ENCODE measurements around the gene PNKD.

Gene PNKD

DNA sequence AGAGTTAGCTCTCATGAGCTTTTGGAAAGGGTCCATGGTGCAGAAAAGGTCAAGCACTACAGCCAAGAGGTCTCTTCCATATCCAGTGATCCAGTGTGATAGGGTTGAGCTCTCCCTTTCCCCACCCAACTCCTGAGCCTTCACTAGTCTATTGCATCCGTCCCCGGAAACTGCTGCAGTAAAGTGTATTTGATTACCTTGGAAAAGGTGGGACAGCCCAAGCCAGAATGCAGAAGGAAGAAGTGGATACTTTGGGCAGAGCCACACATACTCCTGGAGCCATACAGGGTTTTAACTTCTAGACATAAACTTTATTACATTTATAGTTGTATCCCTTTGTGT, 3.6 kb downstream of the PNKD start:
- DNase-seq = no peak

DNA sequence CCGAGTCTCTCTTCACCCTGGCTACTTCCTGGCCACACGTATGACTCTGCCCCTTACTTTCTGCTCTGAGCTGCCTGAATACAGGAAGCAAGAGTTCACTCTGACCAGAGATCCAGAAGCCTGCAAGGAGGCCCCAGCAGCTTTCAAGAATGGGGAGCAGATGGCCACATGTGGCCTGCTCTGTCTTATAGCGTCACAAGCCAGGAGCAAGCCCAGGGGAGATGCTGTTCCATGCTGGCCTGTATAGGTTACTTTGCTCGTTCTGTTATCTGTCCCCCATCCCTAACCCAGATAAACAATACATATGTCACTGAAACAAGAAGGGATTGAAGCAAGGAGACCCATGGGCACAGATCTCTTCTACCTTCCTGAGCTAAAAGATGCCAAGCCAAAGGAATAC, 4.3 kb downstream of the PNKD start:
- no peak for DNase-seq

DNA sequence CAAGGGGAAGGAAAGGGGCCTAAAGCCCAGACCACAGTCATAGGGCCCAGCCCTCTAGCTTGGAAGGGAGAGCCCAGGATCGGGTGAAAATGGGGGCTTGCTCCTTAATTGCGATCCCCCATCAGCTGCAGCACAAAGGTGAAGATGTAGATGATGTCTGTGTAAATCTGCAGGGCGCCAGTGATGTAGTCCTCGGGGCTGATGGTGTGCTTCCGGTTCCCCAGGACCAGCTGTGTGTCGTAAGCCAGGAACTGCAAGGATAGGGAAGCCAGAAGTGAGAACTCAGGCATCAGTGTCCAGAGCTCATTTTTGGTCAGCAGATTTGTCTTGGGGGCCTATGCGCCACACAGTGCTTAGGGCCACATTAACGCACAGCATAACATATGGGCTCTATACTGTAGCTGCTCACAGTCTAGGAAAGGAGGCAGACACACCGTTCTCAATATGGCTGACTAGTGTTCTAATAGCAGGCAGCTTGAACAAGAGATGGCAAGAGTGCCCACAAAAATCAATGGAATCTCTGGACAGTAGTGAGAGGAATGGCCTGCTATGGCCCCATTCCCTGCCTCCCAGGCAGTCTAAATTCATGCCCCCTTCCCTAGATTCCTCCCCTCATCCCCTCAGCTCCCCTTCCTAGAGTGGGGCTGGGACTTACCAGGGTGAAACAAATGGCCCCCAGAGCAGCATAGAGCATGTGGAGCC, 5.2 kb downstream of the PNKD start:
- DNase-seq = no peak

DNA sequence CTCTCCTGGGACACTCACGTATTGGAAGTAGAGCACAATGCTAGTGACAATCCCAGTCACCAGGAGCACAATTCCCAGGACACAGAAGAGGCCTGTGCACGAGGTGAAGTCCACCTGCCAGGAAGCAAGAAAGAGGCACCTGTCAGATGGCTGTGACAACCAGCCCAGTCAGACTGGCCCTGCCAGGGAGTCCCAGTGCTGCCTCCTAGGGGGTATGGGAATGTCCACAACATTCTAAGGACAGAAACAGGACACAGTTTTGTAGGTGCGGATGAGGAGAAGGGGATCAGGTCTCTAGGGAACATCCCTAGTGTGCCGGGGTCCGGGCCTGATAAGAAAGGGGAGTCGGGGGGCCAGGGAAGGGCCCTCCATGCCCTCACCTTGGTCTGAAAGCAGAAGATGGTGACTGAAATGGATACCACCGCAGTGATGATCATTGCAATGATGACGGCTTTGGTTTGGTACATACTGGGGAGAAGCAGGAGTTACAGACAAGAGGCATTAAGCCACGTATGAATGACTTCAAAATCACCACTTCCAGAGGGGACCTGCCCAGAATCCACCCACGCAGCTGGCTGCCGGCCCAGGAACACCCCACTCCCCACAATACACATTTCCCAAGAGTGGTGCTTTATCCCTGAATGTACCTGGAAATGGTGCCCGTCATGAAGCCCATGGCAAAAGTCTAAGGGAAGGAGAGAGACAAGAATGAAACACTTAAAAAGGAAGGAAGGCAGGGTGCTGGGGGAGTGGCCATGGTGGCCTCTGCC, 6.9 kb downstream of the PNKD start:
- no peak for DNase-seq

DNA sequence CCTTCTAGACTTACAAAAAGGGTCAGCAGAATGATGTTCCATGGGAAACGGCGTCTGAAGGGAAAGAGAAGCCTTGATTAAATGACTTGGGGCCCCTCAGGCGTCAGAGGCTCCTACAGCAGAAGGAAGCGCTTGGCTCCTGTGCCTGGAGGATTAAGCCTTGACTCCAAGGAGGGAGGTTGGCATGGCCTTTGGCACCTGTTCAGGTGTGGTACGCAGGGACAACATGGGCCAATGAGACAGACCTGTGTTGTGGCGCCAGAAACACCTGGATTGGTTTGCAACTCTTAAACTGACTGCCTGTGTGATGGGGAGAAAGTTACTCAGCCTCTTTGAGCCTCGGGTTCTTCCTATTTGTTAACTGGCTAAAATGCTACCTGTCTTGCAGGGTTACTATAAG, 7.6 kb downstream of the PNKD start:
- DNase-seq = no peak

DNA sequence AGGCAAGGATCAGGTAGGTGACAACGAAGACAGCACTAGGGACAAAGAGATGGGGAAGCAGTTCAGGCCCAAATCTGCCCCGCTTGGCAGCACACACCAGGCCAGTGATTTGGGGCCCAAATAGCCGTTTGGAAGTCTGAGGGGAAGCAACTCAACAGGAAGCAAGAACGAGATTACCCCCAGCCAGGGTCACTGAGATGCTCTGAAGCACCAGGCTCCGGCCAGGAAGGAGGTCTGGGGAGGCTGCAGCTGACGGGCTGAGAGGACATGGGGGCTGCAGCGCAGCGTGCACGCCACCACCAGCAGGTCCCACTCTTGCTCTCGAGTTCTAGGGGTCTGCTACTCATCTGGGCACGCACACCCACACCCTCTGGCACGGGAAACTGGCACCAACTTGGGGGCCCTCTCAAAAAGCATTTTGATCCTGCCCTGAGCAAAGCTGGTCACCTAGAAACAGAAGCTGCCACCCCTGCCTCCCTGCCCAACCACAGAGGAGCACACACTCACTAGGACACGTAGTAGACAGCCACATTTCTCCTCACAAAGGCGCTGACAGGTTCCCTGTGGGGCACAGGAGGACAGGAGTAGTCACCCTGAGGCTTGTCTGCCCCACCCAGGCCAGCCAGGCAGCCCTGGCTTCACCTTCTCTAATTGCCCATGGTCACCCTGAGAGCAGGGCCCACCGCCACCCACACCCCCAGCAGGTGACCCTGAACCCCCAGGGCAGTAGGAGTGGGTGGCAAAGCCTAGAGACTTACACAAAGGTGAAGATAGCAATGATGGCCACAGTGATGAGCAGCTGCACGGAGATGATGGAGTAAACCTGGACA, 8.4 kb downstream of the PNKD start:
- DNase-seq = no peak

DNA sequence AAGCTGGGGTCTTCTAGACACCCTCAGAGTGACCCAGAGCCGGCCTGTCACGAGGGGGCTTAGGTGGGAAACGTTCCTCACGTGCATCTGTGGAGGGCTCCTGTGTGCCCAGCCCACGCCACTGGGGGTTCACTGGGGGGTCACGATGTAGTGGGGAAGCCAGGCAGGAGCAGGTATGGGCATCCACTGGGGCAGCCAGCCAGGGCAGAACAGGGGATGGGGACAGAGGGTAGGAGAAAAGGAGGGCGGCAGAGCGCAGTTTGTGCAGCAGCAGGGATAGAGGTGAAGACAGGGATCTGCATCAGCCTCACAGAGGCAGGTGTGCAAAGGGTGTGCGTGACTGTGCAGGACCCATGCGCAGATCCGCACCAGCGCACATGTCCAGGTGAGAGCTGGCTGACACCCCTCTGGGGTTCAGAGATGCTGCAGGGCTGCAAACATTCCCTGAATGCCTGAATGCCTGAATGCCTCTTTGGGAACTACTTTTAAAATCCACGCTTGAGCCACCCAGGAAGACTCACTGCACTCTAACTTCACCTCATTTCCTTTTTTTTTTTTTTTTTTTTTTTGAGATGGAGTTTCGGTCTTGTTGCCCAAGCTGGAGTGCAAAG, 10.0 kb downstream of the PNKD start:
- no peak for DNase-seq

DNA sequence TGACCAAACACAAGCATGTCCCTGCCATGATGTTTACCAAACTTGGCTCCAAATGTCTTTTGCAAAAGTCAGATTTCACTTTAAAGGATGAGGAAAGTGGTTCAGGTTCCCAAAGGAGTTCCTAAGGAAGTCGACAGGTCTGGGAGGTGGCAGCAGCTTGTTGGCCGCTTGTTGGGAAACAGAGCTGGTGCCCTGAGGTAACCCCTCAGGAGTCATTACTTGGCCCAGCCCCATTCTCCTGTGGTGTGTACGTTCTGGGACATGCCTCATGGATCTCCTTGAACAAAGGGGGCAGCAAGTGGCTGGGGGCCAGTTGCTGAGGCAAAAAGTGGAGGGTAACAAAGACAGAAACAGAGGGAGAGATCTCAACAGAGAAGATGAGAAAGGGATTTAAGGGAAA, 11.1 kb downstream of the PNKD start:
- DNase-seq = no peak

DNA sequence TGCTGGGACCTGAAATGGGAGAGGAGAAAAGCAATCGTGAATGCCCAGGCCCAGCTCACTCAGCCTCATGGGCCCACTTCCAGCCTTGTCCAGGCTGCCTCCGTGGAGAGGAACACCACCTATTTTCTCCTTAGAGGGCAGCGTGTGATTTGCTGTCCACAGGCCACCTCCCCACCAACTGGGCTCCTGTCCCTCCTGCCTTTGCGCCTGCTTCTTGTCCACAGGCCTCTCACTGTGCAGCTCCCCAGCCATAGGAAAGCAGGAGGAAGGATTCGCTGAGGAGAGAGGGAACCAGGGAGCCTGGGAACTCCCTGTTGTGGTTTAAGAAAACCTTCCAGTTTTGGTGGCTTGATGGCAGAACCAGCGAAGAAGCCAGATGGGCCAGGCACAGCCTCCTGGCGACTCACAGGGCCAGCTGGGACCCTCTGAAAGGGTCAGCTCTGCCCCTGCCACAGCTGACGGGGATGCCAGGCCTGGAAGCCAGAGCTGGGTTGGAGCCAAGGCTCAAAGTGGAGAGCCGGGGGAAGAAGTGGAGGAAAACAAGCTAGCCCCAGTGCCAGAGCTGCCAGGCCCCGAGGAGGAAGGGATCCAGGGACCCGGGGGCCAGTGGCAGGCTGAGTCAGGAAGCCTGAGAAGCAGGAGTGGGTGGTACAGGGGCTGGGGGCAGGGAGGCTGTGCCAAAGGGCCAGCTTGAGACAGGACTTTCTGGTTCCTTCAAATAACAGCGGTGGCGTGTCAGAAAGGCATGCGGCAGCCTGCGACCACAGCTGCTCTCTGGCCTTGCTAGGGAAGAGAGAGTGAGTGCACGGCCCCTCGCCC, 12.1 kb downstream of the PNKD start:
- DNase-seq = no peak

DNA sequence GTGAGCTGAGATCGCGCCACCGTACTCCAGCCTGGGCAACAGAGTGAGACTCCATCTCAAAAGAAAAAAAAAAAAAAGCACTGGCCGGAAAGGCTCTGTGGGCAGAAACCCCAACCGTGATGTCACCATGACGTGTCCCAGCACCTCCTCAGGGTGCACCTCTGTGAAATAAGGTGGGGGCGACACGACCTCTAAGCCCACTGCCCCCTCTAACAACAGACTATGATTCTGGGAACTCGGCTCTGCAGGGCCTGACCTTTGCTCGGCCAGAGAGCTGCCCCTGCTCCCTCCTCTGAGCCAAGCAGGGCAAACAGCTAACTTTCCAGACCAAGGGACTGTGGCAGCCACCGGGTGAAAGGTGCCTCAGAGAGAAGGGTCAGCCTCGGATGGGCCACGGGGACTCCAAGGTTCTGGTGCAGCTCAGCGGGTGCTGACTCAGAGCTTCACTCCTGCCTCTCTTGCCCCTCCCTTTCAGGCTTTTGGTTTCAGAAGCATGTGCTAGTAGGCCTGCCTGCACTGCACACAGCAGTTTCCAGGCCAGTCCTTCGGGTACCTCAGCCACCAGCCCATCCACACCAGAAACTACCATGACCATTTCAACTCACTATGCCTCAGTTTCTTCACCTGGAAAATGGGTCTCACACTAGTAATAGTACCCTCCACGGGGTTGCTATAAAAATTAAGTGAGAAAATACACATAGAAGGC, 13.9 kb downstream of the PNKD start:
- peak; percentile 74 for DNase-seq

DNA sequence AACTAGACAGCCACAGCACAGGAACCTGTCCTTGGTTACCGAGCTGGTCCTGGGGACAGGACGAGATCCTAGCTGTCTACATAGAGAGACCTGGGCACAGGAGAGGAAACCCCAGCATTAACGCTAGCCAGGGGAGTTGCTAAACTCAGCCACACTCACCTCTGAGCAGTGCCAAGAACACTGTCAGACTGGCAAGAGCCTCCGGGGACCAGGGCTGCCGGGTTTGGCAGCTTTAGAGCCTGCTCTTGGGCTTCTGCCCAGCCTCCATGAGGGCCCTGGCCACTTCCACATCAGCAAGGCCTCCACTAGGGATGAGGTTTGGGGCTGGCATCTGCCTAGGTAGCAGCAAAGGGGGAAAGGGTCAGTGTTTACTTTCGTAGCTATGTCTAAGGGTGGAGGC, 15.3 kb downstream of the PNKD start:
- DNase-seq = no peak

DNA sequence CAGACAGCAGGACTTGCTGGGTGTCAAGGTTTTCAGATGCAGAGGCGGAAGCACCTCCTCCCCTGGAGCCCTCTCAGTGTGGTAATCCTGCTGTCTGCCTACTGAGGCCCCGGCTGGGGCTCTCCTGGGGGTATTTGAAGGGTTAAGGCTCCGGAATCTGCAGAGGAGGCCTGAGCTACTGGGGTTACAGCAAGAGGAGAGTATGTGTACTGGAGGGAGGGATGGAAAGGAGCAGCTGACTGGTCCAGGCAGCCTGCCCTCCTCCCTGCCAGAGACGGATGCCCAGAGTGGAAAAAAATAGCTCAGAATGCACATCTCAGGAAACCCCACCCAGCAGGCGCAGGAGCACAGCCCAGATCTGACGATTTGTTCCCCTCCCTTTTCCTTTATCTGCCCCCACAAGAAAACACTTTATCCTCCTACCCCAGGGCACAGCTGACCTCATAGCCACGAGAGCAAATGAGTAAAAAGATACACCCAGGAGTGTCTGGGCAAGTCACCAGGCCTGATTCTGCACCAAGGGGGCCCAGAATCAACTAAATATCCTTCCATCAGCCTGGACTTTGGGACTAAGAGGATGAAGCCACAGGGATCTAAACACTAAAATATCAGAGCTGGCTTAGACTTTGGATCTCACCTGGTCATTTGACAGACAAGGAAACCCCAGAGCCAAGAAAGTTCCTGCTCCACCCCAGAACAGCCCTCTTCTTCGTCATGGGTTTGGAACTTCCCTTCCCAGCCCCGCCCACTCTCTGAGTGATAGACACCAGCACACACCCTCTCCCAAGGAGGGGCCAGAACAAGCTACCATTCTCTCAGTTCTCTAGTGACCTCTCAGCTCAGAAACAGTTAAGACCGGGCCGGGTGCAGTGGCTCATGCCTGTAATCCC, 16.5 kb downstream of the PNKD start:
- DNase-seq = peak; percentile 81

DNA sequence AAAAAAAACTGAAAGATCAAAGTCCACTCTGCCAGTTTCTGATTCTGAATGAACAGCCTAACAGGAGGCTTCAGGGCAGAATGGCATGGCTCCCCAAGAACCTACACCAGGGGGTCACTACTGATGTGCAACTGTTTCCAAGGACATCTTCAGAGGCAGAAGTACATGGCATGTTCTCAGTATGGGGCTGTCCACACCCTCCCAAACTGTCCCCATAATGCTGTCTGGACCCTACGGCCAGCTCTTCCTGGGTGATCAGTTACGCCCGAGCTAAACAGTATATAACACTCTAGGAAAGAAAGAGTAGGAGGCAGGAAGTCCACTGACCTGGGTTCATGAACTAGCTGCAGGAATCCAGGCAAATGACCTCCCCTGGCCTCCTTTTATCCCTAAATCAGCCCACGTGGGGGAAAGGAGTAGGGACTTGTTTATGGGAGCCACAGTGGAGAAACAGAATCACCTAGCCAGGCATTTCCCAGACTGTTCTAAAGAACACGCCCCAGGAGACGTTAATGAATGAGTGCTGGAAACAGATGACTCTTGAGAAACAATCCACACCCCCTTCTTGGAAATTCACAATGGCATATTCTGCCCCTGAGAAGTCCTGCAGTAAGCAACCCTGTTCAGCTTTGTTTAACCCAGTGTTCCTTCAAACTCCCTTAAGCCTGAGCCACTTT, 19.5 kb downstream of the PNKD start:
- DNase-seq = no peak

DNA sequence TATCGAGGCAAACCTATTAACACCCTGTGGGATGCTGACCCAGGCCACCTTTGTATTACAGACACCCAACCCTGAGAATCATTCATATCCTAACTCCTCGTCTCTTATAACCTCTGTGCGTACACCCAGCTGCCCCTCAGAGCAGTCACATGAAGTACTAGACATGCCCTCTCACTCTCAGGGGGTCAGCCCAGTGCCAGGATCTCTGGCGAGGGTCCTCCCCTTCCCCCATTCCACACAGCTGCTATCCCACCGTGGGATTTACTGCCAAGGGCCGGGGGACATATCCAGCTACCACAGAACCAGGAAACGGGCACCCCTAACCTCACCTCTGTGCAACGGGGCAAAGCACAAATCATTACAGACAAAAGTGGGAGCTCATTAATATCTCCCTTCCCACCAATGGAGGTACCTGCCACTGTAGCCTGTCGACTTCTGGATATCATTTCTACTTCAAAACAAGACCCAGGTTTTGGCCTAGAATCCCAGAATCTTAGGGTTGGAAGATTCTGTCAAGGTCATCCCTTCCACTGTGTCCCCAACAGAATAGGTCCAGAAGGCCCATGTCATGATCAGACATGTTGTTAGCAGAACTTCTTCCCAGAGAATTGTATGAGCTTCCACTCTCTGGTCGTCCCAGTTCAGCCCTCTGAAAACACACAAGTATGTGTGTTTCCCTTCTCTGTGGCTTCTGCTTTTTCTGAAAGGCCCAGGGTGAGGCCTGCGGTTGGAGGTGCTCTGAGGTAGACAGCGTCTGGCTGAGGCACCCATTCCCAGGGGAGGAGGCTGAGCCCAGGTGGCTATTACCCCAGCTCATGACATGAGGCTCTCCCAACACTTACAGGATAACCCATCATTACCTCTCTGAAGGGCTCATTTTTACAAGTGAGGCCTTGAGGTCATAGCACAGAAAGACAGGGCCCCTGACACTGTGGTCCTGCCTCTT, 20.3 kb downstream of the PNKD start:
- peak; percentile 44 for DNase-seq

DNA sequence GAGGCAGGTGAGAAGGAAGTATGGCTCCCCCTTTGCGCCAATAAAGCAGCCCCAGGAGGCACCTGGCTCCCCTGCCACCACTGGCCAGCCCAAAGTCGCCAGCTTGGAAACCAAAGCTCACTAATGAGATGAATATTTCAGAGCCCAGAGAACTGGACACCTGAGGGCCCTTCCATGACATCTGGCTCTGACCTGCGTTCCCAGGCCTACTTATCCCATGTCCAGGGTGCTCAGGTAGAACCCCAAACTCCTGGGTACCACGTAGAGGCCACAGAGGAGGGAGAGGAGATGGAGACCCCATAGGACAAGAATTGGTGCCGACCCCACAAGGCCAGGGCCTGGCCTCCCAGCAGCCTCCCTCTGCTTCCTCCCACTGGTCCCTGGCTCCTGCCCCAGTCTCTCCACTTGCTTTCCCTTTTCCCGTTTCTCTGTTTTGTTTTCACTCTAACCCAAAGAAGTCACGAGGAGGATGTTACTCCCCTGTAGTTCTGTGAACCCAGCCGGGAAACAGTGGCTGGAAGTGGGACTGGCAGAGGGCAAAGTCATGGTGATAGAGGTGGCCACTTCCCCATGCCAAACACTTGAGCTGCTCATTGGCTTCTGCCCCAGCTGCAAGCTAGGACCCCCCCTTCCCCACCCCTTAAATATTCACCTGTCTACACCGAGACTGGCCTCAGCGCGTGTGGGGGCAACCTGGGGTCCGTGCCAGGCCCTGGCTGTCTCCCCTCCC, 21.2 kb downstream of the PNKD start:
- DNase-seq = no peak

DNA sequence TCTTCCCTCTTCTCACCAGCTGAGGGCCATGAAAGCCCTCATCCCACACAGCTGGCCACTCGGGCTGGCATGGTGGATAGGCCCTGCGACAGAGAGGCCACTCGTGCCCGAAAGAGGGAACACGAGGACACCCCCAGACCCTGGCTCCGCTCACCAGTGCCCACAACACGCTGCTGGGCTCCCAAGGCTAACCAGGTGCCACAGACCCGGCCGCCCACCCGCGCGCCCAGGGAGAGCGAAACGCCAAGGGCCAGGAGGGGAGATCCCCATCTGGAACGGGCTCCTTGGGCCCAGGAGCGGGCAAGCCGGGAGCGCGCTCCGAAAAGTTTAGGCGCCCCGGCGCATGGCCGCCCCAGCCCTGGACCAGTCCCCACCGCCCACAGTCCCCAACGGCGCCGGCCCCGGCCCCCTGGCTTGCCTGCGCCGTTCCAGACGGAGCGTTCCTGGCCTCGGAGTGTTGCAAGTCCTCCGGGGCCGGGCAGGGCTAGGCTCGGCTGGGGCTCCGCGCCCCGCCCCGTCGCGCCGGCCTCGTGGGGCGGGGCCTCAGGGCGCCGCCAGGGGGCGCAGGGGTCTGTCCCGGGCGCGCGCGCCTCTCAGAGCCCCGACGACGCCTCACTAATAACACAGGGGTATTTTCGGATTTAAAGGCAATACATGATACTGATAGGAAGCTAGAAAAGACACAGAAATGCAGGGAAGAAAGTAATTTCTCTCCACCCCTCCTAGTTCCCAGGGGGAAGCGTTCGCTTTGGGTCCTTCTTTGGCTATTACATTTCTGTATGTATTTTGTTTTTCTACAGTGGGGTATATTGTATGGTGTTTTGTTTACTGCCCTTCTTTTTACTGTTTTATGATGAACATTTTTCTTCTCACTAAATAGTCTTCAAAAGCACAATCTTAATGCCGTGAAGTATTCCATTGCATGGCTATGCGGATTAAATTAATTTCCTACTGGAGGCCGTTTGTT, 22.0 kb downstream of the PNKD start, which contains the start of gene TMBIM1:
TMBIM1 (minus strand) TSS at position 456 of the 967 bp plus-strand sequence. CDS start 10,362 bp downstream, outside the sequence.
- DNase-seq = peak; percentile 82
